GM12874 (cell line): Measurements from ENCODE around the gene WFDC1.

Experiments used
- TF ChIP-seq, protein P1 (sequence below): IDR thresholded peaks from 2 replicates; pipeline ENCODE4 v1.5.1; 2011; ENCODE audit warnings: low read depth, mild to moderate bottlenecking, control low read depth, low read length, moderate library complexity; ENCODE audit not compliant: insufficient read depth

The WFDC1 gene

DNA sequence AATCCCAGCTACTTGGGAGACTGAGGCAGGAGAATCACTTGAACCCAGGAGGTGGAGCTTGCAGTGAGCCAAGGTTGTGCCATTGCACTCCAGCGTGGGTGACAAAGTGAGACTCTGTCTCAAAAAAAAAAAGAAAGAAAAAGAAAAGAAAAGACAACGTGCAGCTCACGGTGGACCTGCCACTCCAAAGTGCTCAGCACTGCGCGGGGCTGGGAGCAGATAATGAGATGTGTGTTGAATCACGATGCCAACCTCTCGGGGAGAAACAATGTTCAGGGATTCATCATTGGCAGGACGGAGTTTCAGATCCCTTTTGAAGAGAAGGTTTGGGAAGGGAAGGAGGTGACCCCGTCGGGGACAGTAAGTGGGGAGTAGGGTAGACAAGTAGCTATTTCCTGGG is 19.2 kb downstream of the WFDC1 start:
- TF ChIP-seq, protein P1, sequence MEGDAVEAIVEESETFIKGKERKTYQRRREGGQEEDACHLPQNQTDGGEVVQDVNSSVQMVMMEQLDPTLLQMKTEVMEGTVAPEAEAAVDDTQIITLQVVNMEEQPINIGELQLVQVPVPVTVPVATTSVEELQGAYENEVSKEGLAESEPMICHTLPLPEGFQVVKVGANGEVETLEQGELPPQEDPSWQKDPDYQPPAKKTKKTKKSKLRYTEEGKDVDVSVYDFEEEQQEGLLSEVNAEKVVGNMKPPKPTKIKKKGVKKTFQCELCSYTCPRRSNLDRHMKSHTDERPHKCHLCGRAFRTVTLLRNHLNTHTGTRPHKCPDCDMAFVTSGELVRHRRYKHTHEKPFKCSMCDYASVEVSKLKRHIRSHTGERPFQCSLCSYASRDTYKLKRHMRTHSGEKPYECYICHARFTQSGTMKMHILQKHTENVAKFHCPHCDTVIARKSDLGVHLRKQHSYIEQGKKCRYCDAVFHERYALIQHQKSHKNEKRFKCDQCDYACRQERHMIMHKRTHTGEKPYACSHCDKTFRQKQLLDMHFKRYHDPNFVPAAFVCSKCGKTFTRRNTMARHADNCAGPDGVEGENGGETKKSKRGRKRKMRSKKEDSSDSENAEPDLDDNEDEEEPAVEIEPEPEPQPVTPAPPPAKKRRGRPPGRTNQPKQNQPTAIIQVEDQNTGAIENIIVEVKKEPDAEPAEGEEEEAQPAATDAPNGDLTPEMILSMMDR, result no peak

- TF ChIP-seq, protein P1, result no peak
Observed at GRCh38 chr16:84314373-84314772, 19.7 kb downstream of the WFDC1 start.

GRCh38 chr16:84314814-84315213 is 20.1 kb downstream of the WFDC1 start:
- TF ChIP-seq, protein P1, result no peak

- TF ChIP-seq, protein P1, result no peak
Observed at GRCh38 chr16:84315422-84315821, 20.7 kb downstream of the WFDC1 start.

GRCh38 chr16:84318091-84318975 is 23.7 kb downstream of the WFDC1 start:
- TF ChIP-seq, protein P1, result no peak

- TF ChIP-seq, protein P1, result no peak
Observed at GRCh38 chr16:84319146-84319760, 24.6 kb downstream of the WFDC1 start.

DNA sequence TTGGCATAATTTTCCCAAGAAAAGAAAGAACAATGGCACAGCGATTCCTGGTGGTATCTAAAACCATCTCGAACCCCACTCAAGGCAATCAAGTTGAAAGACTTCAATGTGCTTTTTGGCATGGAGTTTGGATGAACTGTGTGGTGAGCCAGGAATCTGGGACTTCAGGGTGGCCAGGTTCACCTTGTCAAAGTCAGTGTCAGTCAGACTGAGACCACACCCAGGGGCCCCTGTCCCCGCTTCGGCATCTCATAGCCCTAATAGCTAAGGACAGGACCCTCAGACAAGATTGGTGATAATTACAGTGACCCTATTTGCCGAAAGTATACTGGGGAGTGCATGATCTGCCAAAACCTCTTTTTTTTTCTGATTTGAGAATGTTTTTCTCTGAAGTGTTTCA is 25.8 kb downstream of the WFDC1 start:
- TF ChIP-seq, protein P1, result no peak
